Thoracic aorta (tissue), 2 donors: Measurements from ENCODE around the gene LBHD2. TPM values are rescaled to one million over a fixed set of nuclear protein-coding genes. Genes with fewer than 3 reads are reported as not detected.

Source experiments
- ATAC-seq: fragments of 150-250 bp; one replicate; pipeline ENCODE4 v1.8.0; 2017; ENCODE audit warnings: low read depth; ENCODE audit not compliant: insufficient number of reproducible peaks, low FRiP score
- DNase-seq: peaks from one replicate; pipeline ENCODE4 v3.0.0-alpha.2; 2020; ENCODE audit warnings: low spot score
- H3K27ac ChIP-seq, 2 donors: fragments of 200-600 bp; sonication (generic); 1 replicate in 1 of 2; 2 replicates in 1 of 2; pipeline ENCODE4 v1.5.1; 2016; ENCODE audit warnings: mild to moderate bottlenecking in 2 of 2, moderate library complexity in 2 of 2
- H3K27me3 ChIP-seq: fragments of 200-600 bp; sonication (generic); replicated peaks from 2 replicates; pipeline ENCODE4 v1.6.0; 2016; ENCODE audit warnings: mild to moderate bottlenecking; ENCODE audit not compliant: insufficient read depth
- H3K36me3 ChIP-seq: fragments of 200-600 bp; sonication (generic); one replicate; pipeline ENCODE4 v1.5.1; 2016
- H3K4me1 ChIP-seq, 2 donors: fragments of 200-600 bp; sonication (generic); 1 replicate in 1 of 2; 2 replicates in 1 of 2; pipeline versions ENCODE4 v1.5.1 to v1.6.0; 2016; ENCODE audit warnings: low read depth in 2 of 2, mild to moderate bottlenecking in 1 of 2; ENCODE audit not compliant: control insufficient read depth in 1 of 2
- H3K4me3 ChIP-seq: fragments of 200-600 bp; sonication (generic); 2 replicates; pipeline ENCODE4 v1.5.1; 2016; ENCODE audit warnings: mild to moderate bottlenecking
- H3K9me3 ChIP-seq: fragments of 200-600 bp; sonication (generic); 2 replicates; pipeline ENCODE4 v1.5.1; 2016
- CTCF ChIP-seq: fragments of 200-600 bp; sonication (generic); IDR thresholded peaks from one replicate; pipeline ENCODE4 v1.5.1; 2019; ENCODE audit warnings: antibody characterized with exemption
- total RNA-seq, 2 donors: library from RNA; depleted of rRNA; stranded (reverse); fragments of >200 nt; gene quantifications; one replicate each; pipeline versions ENCODE4 v1.1.0 to v1.2.3, GENCODE V29; 2016

Gene LBHD2
- total RNA-seq, 2 donors from 2014 or later: not detected

DNA sequence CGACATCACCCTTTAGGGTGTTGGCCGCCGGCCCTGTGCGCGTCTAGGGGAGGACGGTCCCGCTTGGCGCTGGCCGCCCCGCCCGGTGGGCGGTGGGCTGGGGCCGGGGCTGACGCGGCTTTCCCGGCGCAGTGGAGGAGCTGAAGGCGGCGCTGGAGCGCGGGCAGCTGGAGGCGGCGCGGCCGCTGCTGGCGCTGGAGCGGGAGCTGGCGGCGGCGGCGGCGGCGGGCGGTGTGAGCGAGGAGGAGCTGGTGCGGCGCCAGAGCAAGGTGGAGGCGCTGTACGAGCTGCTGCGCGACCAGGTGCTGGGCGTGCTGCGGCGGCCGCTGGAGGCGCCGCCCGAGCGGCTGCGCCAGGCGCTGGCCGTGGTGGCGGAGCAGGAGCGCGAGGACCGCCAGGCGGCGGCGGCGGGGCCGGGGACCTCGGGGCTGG is 42.9 kb downstream of the LBHD2 start:
- DNase-seq (no peak), ATAC-seq (no peak)
- no peaks in the 10 kb centered on the region for H3K36me3 ChIP-seq
- no peaks in the 10 kb centered on the region for H3K27me3 ChIP-seq
- no peak overlapping the region for H3K27ac ChIP-seq
- peaks cover 11 to 39% of the 10 kb centered on the region in 2 donors for H3K4me1 ChIP-seq
- no peaks in the 10 kb centered on the region for H3K9me3 ChIP-seq
- no peak for TF ChIP-seq CTCF
- H3K4me3 ChIP-seq: peak overlapping the region; percentile 50

DNA sequence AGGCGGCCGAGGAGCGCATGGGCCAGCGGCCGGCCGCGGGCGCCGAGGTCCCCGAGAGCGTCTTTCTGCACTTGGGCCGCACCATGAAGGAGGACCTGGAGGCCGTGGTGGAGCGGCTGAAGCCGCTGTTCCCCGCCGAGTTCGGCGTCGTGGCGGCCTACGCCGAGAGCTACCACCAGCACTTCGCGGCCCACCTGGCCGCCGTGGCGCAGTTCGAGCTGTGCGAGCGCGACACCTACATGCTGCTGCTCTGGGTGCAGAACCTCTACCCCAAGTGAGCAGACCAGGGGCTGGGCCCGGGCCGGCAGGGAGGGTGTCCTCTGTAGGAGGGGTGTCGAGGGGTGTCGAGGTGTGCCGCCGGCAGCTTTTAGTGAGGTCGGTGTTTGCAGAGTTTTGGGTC is 43.3 kb downstream of the LBHD2 start:
- DNase-seq (no peak), ATAC-seq (no peak)
- no peaks in the 10 kb centered on the region for H3K36me3 ChIP-seq
- H3K27ac ChIP-seq: no peak overlapping the region
- TF ChIP-seq CTCF: no peak
- H3K4me1 ChIP-seq: peaks cover 6 to 34% of the 10 kb centered on the region in 2 donors
- H3K4me3 ChIP-seq: peak overlapping the region; percentile 21
- H3K9me3 ChIP-seq: no peaks in the 10 kb centered on the region
- no peaks in the 10 kb centered on the region for H3K27me3 ChIP-seq

DNA sequence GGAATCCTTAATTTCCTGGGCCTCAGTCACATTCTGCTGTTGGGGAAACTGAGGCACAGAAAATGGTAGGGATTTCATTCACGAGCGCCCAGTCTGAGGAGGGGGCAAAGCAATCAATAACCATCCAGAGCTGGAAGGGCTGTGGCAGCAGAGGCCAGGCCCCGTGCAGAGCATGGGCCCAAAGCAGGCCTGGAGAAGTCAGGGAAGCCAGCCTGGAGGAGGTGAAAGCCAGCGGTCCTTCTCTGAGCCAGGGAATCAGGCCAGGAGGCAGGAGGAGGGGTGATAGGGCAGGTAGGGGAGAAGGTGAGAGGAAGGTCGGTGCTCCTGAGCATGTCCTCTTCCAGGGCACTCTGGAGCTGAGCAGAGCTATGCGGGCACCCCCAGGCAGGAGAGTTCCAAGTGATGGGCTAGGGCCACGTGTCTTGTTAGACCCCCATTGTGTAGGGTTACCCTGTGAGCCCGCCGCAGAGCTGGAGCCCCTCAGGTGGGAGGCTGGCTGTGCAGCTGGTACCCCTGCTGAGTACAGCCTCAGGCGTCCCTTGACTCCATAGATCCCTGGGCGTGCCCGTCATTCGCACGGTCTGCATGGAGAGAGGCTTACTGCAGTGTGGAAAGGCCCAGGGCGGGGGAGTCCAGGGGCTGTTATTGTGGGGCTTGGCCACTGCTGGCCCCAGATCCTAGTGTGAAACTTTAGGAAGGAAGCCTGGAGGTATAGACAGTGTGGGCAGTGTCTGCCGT is 44.0 kb downstream of the LBHD2 start:
- no peak overlapping the region for H3K27ac ChIP-seq
- ATAC-seq (no peak), DNase-seq (no peak)
- TF ChIP-seq CTCF: no peak
- H3K27me3 ChIP-seq: no peaks in the 10 kb centered on the region
- no peak overlapping the region for H3K4me3 ChIP-seq
- no peaks in the 10 kb centered on the region for H3K9me3 ChIP-seq
- no peaks in the 10 kb centered on the region for H3K36me3 ChIP-seq
- peaks cover 0 to 27% of the 10 kb centered on the region in 2 donors for H3K4me1 ChIP-seq

- ATAC-seq (no peak), DNase-seq (no peak)
- Histone ChIP-seq H3K4me3 (no peak overlapping the region), H3K27ac (no peak overlapping the region), H3K4me1 (peaks cover 0 to 23% of the 10 kb centered on the region in 2 donors), H3K27me3 (no peaks in the 10 kb centered on the region), H3K36me3 (no peaks in the 10 kb centered on the region), H3K9me3 (no peaks in the 10 kb centered on the region)
- no peak for TF ChIP-seq CTCF
Observed at GRCh38 chr14:103128631-103129300, 44.8 kb downstream of the LBHD2 start.

DNA sequence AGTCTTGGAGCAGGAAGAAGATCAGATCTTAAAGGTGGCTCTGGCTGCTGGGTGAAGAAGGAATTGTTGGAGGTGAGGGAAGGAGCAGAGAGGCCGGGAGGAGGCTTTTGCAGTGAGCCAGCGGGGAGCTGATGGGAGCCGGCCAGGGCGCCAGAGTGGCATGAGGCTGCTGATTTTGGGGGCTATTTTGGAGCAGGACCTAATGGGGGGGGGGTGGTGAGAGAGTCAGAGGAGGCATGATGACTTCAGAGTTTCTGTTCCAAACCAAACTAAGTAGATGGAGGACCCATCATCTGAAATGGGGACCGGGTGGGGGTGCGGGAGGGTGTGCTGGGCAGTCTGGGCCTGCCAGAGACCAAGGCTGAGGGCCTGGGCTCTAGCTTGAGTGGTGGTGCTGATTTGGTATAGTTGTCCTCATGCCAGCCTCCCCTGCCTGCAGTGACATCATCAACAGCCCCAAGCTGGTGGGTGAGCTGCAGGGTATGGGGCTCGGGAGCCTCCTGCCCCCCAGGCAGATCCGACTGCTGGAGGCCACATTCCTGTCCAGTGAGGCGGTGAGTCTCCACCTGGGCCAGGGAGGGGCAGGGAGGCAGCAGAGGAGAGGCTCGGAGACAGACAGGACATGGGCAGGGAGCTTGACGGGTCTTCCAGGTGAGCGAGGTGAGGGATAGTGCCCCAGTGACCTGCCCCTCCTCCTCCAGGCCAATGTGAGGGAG is 45.4 kb downstream of the LBHD2 start:
- no peak overlapping the region for H3K4me3 ChIP-seq
- H3K9me3 ChIP-seq: no peaks in the 10 kb centered on the region
- ATAC-seq: no peak
- no peak for DNase-seq
- no peaks in the 10 kb centered on the region for H3K36me3 ChIP-seq
- H3K27me3 ChIP-seq: no peaks in the 10 kb centered on the region
- H3K27ac ChIP-seq: no peak overlapping the region
- peaks cover 0 to 16% of the 10 kb centered on the region in 2 donors for H3K4me1 ChIP-seq
- no peak for TF ChIP-seq CTCF
